ENCODE data around the gene EPHB2. TPM values are rescaled to one million over a fixed set of nuclear protein-coding genes. Genes with fewer than 3 reads are reported as not detected.
A peak's percentile ranks its signal among the peaks of the same experiment; 100 is the strongest.

The EPHB2 gene
- total RNA-seq, 4 donors from 2014 or later = 0.32 to 4.0 (median 1.7) TPM

- Histone ChIP-seq H3K4me3 (no peak overlapping the region), H3K9me3 (no peaks in the 10 kb centered on the region), H3K4me1 (peaks cover 6% of the 10 kb centered on the region), H3K36me3 (no peaks in the 10 kb centered on the region), H3K27ac (no peak overlapping the region), H3K27me3 (peaks cover 23% of the 10 kb centered on the region)
- no peak for DNase-seq (ENCODE audit: low spot score in 2 of 2)
- WGBS = 75% methylated on average over 8 of the region's 8 CpGs
- TF ChIP-seq EP300 (IDR thresholded peaks at IDR 0.05) (no peak), CTCF (IDR thresholded peaks at IDR 0.05) (no peak), POLR2A (IDR thresholded peaks at IDR 0.05) (no peak), POLR2AphosphoS5 (IDR thresholded peaks at IDR 0.05) (no peak)
These were observed 210.3 kb downstream of the EPHB2 start for GRCh38 chr1:22920734-22921451.

GRCh38 chr1:22921452-22922126 is 210.9 kb downstream of the EPHB2 start:
- peaks cover 24% of the 10 kb centered on the region for H3K27me3 ChIP-seq
- TF ChIP-seq EP300 (IDR thresholded peaks at IDR 0.05) = no peak
- H3K36me3 ChIP-seq = no peaks in the 10 kb centered on the region
- no peaks in the 10 kb centered on the region for H3K9me3 ChIP-seq
- no peak overlapping the region for H3K4me3 ChIP-seq
- H3K27ac ChIP-seq = no peak overlapping the region
- DNase-seq (ENCODE audit: low spot score in 2 of 2) = no peak
- WGBS = 82% methylated on average over 8 of the region's 8 CpGs
- peaks cover 2% of the 10 kb centered on the region for H3K4me1 ChIP-seq

- no peaks in the 10 kb centered on the region for H3K9me3 ChIP-seq
- no peak overlapping the region for H3K27ac ChIP-seq
- H3K4me1 ChIP-seq = no peaks in the 10 kb centered on the region
- DNase-seq (ENCODE audit: low spot score in 2 of 2) = no peak
- no peak for TF ChIP-seq CTCF (IDR thresholded peaks at IDR 0.05)
- no peak for TF ChIP-seq POLR2A (IDR thresholded peaks at IDR 0.05)
- TF ChIP-seq EP300 (IDR thresholded peaks at IDR 0.05) = no peak
- no peak for TF ChIP-seq POLR2AphosphoS5 (IDR thresholded peaks at IDR 0.05)
- H3K4me3 ChIP-seq = no peak overlapping the region
- 82% methylated on average over 1 of the region's 1 CpG for WGBS
- no peaks in the 10 kb centered on the region for H3K36me3 ChIP-seq
- peaks cover 24% of the 10 kb centered on the region for H3K27me3 ChIP-seq
These were observed 212.0 kb downstream of the EPHB2 start for GRCh38 chr1:22922640-22923039.

- Histone ChIP-seq H3K27me3 (peaks cover 24% of the 10 kb centered on the region), H3K36me3 (no peaks in the 10 kb centered on the region), H3K27ac (no peak overlapping the region), H3K4me1 (no peaks in the 10 kb centered on the region), H3K4me3 (no peak overlapping the region), H3K9me3 (no peaks in the 10 kb centered on the region)
- no peak for TF ChIP-seq CTCF (IDR thresholded peaks at IDR 0.05)
- no peak for TF ChIP-seq POLR2A (IDR thresholded peaks at IDR 0.05)
- TF ChIP-seq EP300 (IDR thresholded peaks at IDR 0.05) = no peak
- TF ChIP-seq POLR2AphosphoS5 (IDR thresholded peaks at IDR 0.05) = no peak
- DNase-seq (ENCODE audit: low spot score in 2 of 2) = peak in 1 of 2 donors; percentile 37
- WGBS = 51% methylated on average over 9 of the region's 9 CpGs
These were observed 214.5 kb downstream of the EPHB2 start for GRCh38 chr1:22925111-22925510.

- peak in 1 of 2 donors; percentile 54 for DNase-seq (ENCODE audit: low spot score in 2 of 2)
- Histone ChIP-seq H3K27me3 (peaks cover 7% of the 10 kb centered on the region), H3K27ac (no peak overlapping the region), H3K36me3 (no peaks in the 10 kb centered on the region), H3K4me1 (no peaks in the 10 kb centered on the region), H3K9me3 (no peaks in the 10 kb centered on the region), H3K4me3 (no peak overlapping the region)
- peak; percentile 11 to 56 for TF ChIP-seq CTCF (IDR thresholded peaks at IDR 0.05)
- TF ChIP-seq POLR2A (IDR thresholded peaks at IDR 0.05) = no peak
- TF ChIP-seq POLR2AphosphoS5 (IDR thresholded peaks at IDR 0.05) = no peak
- WGBS = 62% methylated on average over 7 of the region's 11 CpGs
These were observed 219.7 kb downstream of the EPHB2 start for GRCh38 chr1:22930240-22930912.

Measured in suprapubic skin (tissue), 4 donors.